AG04449 (cell line): ENCODE results near the gene TET1.
"Not testable (repeated sequence)": the region's sequence is repeated elsewhere in the genome, so short reads cannot be mapped to it uniquely, and the experiment has no call there.

Experiments used
- CTCF ChIA-PET: fragments of 350-600 bp; formaldehyde crosslinking; extraction: SDS; loops from one replicate; lab custom pipeline; 2021; ENCODE audit warnings: antibody characterized with exemption; lab: Yijun Ruan, JAX
- POLR2A ChIA-PET: fragments of 400-600, 350-600 bp; formaldehyde crosslinking; extraction: SDS; loops from one replicate; lab custom pipeline; 2020; ENCODE audit warnings: antibody characterized with exemption, inconsistent platforms; lab: Yijun Ruan, JAX
- DNase-seq: peaks from one replicate; pipeline ENCODE4 v3.0.0-alpha.2; 2010; ENCODE audit warnings: low read depth, low spot score
- H3K4me3 ChIP-seq: 2 replicates; pipeline ENCODE4 v1.5.1; 2011; ENCODE audit warnings: low read depth, mild to moderate bottlenecking, control low read depth, low read length
- CTCF ChIP-seq: IDR thresholded peaks from one replicate; pipeline ENCODE4 v1.5.1; 2011; ENCODE audit warnings: mild to moderate bottlenecking, moderate library complexity, low read length, control low read depth, inconsistent platforms; ENCODE audit not compliant: insufficient read depth; ENCODE audit errors: missing control alignments

Gene TET1

GRCh38 chr10:68560186-68560942, at the start of gene TET1:
TSS of gene TET1 (plus strand) at chr10:68560337. CDS start at chr10:68572339, 12,002 bp downstream.
- POLR2A ChIA-PET: interaction anchor here (0.6 to 3.1 kb wide), 6 partner anchors 10 to 179 kb away, joined by 3 to 27 read pairs (median 5); no protein-coding TSS in a partner anchor
- no peak for DNase-seq
- CTCF ChIA-PET: interaction anchor here (1.0 to 4.6 kb wide), 6 partner anchors 9 to 337 kb away, joined by 3 to 29 read pairs (median 4); no protein-coding TSS in a partner anchor

GRCh38 chr10:68516216-68516615, 43.9 kb upstream of the TET1 start:
- POLR2A ChIA-PET, DNase-seq, H3K4me3 ChIP-seq, CTCF ChIA-PET: not testable (repeated sequence)

More at GRCh38 chr10:68560186-68560942, at the start of gene TET1:
- peak within 1 kb of the TSS; percentile 80 for H3K4me3 ChIP-seq
- TF ChIP-seq CTCF: no peak

GRCh38 chr10:68516766-68517165, 43.4 kb upstream of the TET1 start:
- POLR2A ChIA-PET: no interaction called here
- CTCF ChIA-PET: no interaction called here
- no peak for TF ChIP-seq CTCF
- no peak overlapping the region for H3K4me3 ChIP-seq
- DNase-seq: peak; percentile 37

- CTCF ChIA-PET: no interaction called here
These were observed 42.9 kb upstream of the TET1 start for GRCh38 chr10:68517188-68517587.

GRCh38 chr10:68518609-68519008, 41.5 kb upstream of the TET1 start:
- POLR2A ChIA-PET, H3K4me3 ChIP-seq, DNase-seq: not testable (repeated sequence)
- CTCF ChIA-PET: interaction anchor here (1.4 kb wide), 1 partner anchor 8 kb away, joined by 3 read pairs; no protein-coding TSS in a partner anchor

More at GRCh38 chr10:68517188-68517587, 42.9 kb upstream of the TET1 start:
- H3K4me3 ChIP-seq: no peak overlapping the region
- no peak for DNase-seq
- no peak for TF ChIP-seq CTCF
- POLR2A ChIA-PET: no interaction called here

GRCh38 chr10:68525490-68526038, 34.6 kb upstream of the TET1 start:
- DNase-seq, H3K4me3 ChIP-seq, POLR2A ChIA-PET: not testable (repeated sequence)
- CTCF ChIA-PET: interaction anchor here (0.7 kb wide), 1 partner anchor 25 kb away, joined by 3 read pairs; no protein-coding TSS in a partner anchor

GRCh38 chr10:68526634-68527307, 33.4 kb upstream of the TET1 start:
- no peak for DNase-seq
- CTCF ChIA-PET: interaction anchor here (1.0 kb wide), 2 partner anchors 9 to 24 kb away, joined by 3 read pairs; no protein-coding TSS in a partner anchor
- POLR2A ChIA-PET: interaction anchor here (0.6 kb wide), 1 partner anchor 9 kb away, joined by 3 read pairs; no protein-coding TSS in a partner anchor
- peak overlapping the region; percentile 81 for H3K4me3 ChIP-seq
- TF ChIP-seq CTCF: no peak
